Islet of Langerhans (tissue), 1 donor: ENCODE data around the gene DYRK1B.
"Not testable (repeated sequence)": the region's sequence is repeated elsewhere in the genome, so short reads cannot be mapped to it uniquely, and the experiment has no call there.

Experiments used
- FAIRE-seq: peaks from one replicate; lab custom pipeline; 2011; peaks lifted over from hg19 to GRCh38; lab: Jason Lieb, UNC

Gene DYRK1B

GRCh38 chr19:39829702-39830275 is 4.2 kb downstream of the DYRK1B start:
- FAIRE-seq = no peak

GRCh38 chr19:39828654-39829032 is 5.3 kb downstream of the DYRK1B start:
- FAIRE-seq = no peak

DNA sequence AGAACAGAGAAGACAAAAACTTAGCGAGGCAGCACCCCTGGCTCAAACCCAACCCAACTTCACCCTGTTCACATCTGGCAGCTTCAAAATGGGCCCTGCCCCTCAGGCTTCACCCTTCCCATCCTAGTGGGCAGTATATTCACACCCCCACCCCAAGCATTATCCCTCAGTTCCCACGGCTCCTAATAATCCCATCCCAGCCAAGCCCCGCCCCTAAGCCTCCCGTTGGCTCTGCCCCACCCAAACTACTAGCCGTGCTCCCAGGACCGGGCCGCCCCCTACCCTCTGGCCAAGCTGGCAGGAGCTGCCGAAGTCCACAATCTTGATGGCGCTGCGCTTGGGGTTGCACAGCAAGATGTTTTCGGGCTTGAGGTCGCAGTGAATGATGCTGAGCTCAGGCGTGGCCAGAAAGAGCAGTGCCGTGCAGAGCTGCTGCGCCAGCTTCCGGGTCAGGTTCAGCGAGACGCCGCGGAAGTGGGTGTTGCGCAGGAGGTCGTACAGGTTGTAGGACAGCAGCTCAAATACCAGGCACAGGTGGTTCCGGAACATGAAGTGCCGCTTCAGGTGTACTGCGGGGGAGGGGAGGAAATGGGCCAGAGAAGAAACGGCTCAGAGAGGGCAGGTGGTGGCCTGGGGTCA is 5.8 kb downstream of the DYRK1B start:
- FAIRE-seq = no peak

DNA sequence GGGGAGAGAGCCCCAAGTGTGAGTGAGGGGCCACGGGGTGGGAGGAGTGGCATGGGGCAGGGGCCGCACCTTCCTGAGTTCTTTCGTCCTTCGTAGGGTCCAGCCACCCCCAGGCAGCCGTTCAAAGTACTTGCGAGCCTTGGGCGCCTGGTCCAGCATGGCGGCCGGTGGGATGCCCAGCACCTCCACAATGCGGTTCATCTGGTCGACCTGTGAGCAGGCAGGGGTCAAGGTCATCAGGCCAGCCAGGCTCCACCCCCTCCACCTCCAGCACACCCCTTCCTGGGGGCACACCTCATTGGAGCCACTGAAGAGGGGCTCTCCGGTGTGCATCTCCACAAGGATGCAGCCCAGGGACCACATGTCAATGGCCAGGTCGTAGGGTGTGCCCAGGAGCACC is 6.7 kb downstream of the DYRK1B start:
- FAIRE-seq = no peak

- FAIRE-seq = no peak
Measured at GRCh38 chr19:39826311-39826945, 7.5 kb downstream of the DYRK1B start.

DNA sequence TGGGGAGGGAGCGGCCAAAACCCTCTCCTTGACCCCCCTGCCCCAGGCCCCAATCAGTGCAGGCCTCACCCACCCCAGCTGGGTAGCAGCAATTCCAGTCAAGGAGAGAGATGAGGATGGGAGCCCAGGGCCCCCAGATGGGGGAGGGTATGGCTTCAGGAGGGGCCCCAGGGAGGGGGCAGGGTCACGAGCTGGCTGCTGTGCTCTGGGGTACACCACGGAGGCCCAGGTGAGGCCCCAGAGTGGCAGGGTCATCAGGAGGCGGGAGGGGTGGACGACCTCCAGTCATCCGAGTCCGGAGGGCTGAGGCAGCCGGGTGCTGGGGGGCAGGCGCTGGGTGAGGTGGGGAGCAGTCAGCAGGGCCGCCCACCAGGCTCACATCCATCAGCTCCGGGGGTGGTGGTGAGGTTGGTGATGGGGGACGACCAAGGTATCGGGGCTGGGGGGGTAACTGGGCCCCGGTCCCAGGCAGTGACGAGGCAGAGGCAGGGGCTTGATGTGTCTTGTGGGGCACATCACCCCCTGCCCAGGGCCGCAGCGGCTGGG is 8.4 kb downstream of the DYRK1B start:
- FAIRE-seq = no peak

DNA sequence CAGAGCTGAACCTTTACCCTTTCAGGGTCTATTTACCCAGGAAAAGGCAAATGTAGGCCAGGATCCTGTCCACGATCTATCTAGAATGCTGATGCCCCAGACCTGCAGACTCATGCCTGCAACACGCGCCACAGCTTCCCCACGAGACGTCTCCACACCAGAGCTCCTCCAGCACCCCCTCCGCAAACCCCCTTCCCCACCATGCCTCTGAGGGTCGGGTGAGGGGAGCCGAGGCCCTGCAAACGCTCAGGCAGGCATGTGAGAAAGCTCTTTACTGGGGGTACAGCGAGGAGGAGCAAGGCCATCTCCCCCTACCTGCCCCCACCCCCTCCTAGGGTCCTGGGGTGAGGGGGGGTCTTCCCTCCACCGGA is 8.9 kb downstream of the DYRK1B start:
- FAIRE-seq = no peak

GRCh38 chr19:39824143-39825092 is 9.5 kb downstream of the DYRK1B start:
- FAIRE-seq = peak; percentile 99

GRCh38 chr19:39823686-39824085 is 10.3 kb downstream of the DYRK1B start:
- no peak for FAIRE-seq

GRCh38 chr19:39820696-39821095 is 13.3 kb downstream of the DYRK1B start:
- FAIRE-seq = no peak

DNA sequence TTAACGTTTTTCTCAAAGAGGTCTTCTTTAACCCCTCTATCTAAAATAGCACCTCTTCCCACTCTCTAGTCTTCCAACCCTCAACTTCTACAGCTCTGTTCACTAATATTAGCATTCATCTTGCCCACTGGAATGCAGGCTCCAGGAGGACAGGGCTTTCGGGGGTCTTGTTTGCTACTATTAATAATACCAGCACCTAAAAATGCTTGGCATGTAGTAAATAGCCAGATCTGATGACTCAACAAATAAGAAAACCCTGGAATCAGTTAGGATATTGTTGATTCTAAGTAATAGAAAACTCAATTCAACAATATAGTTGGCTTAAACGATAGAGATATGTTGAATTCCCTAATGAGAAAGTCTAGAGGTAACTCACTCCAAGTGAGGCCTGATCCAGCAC is 14.2 kb downstream of the DYRK1B start:
- FAIRE-seq = no peak

- no peak for FAIRE-seq
Measured at GRCh38 chr19:39818626-39819097, 15.3 kb downstream of the DYRK1B start.

- FAIRE-seq = no peak
Measured at GRCh38 chr19:39817888-39818561, 15.9 kb downstream of the DYRK1B start.

- FAIRE-seq = no peak
Measured at GRCh38 chr19:39816287-39817048, 17.5 kb downstream of the DYRK1B start.

GRCh38 chr19:39814595-39814994 is 19.4 kb downstream of the DYRK1B start:
- FAIRE-seq = no peak

DNA sequence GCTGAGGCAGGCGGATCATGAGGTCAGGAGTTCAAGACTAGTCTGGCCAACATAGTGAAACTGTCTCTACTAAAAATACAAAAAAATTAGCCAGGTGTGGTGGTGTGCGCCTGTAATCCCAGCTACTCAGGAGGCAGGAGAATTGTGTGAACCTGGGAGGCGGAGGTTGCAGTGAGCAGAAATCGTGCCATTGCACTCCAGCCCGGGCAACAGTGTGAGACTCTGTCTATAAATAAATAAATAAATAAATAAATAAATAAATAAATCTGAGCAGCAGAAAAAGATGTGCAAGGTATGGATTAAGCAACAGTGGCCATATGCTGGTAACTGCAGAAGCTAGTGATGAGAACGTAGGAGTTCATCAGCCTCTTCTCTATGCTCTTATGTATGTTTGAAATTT is 19.9 kb downstream of the DYRK1B start:
- FAIRE-seq = not testable (repeated sequence)

DNA sequence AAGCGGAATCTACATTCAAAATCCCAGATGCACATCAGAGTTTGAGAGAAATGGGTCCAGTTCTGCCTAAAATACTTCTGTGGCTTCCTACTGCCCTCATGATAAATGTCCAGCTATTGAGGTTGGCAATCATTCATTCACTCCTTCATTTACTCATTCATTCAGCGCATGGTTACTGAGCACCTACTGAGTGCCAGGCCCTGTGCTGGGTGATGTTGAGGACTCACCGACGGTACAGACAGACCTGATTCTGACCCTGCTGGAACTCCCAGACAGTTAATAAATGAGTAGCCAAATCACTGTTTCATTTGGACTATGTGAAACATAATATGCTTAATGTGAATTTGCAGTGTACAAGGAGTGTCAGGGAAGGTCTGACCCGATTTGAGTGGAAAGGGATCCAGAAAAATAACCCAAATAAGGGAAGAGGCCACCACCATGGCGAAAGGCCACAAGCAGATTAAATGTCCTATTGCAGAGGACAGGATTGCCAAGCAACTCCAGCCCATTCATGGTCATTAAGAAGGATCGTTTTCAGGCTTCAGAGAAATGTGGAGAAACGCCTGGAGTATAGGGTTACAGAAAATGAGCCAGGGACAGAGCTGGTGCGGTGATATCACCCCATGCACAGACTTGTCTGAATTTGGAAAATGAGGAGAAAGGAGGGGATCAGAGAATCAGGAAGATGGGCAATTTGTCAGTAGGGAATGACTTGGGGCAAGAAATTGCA is 20.5 kb downstream of the DYRK1B start:
- no peak for FAIRE-seq

DNA sequence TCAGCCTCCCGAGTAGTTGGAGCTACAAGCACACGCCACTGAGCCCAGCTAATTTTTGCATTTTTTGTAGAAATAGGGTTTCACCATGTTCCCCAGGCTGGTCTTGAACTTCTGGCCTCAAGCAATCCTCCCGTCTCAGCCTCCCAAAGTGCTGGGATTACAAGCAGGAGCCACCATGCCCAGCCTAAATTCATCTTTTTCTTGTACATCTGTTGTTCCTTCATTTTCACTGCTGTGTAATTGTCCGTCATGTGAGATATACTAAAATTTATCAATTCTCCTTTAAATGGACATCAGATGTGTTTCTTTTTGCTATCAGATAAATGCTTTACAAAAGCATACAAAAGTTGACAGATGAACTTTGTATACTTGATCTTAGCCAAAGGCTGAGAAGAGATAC is 22.9 kb downstream of the DYRK1B start:
- no peak for FAIRE-seq

- FAIRE-seq = no peak
Measured at GRCh38 chr19:39810424-39810823, 23.5 kb downstream of the DYRK1B start.

DNA sequence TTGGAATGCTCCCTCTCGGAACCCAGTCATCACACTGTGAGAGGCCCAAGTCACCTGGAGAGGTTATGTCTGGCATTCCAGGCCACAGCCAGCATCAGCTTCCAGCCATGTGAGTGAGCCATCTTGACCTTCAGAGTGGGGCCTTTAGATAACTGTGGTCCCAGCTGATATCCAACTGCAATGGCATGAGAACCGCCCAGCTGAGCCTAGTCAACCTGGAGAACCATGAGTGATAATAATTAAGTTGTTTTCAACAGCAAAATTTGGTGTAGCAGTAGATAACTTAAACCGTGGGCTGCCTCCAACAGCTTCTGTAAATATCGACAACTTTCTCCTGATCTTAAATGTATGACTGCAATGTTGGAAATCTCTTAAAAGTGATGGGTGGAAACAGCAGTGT is 24.6 kb downstream of the DYRK1B start:
- no peak for FAIRE-seq
